ENCODE data around the gene CALCOCO2.

CALCOCO2 gene

DNA sequence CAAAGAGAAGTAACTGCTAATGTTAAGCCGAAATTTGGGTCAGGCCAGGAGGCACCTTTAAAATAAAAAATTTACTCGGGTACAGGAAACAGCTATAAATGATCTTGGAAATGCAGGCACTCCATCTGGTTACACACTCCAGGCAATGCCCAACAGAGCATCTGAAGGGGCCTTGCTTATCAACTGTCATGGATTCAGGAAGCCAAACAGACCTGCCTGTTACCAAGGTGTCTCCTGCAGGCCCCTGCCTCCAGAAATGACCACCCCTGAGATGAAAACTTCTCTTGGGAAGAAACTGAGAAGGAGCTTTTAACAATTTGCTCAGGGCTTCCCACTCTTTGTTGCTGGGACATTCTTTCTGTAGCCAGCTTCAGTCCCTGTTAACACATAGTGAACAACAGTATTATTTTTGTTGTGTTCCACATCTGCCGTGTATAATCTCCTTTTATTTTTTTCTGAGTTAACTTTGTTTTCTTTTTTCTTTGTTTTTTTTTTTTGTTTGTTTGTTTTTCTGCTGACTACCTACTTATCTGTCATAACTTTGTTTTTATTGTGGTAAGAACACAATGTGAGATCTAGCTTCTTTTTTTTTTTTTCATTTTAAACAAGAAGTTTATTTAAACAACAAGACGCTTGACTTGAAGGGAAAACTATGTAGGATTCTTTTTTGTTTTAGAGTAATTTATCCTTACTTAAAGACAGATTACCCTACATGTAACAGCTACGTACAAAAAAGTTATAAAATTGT is 43.0 kb downstream of the CALCOCO2 start:
- no peak for DNase-seq

GRCh38 chr17:48878920-48879898 is 48.4 kb downstream of the CALCOCO2 start:
- peak; percentile 44 for DNase-seq

DNA sequence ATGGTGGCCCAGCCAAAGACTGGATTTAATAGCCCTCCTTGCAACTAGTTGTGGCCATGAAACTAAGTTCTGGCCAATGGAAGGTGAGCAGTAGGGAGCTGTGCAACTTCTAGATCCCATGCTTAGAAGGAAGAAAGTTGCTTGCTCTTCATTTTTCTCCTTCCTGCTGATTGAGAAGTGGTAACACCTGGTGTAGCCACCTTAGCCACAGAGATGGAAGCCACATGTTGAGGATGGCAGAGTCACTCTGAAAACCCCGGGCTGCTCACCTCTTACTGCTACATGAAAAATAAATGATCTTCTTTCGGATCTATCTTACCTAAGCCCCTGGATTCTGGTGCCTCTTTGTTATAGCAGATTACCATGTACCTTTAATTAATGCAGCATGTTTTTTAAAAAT is 51.4 kb downstream of the CALCOCO2 start:
- DNase-seq = no peak

- DNase-seq = no peak
Observed at GRCh38 chr17:48883171-48883570, 52.3 kb downstream of the CALCOCO2 start.

DNA sequence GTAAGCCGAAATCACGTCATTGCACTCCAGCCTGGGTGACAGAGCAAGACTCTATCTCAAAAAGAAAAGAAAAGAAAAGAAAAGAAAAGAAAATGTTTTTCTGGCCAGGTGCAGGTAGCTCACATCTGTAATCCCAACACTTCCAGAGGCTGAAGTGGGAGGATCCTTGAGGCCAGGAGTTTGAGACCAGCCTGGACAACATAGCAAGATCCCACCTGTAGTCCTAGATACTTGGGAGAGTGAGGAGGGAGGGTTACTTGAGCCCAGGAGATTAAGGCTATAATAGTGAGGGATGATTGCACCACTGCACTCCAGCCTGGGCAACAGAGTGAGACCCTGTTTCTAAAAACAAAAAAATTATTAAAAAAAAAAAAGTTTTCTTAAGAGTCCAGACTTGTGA is 59.3 kb downstream of the CALCOCO2 start:
- no peak for DNase-seq

DNA sequence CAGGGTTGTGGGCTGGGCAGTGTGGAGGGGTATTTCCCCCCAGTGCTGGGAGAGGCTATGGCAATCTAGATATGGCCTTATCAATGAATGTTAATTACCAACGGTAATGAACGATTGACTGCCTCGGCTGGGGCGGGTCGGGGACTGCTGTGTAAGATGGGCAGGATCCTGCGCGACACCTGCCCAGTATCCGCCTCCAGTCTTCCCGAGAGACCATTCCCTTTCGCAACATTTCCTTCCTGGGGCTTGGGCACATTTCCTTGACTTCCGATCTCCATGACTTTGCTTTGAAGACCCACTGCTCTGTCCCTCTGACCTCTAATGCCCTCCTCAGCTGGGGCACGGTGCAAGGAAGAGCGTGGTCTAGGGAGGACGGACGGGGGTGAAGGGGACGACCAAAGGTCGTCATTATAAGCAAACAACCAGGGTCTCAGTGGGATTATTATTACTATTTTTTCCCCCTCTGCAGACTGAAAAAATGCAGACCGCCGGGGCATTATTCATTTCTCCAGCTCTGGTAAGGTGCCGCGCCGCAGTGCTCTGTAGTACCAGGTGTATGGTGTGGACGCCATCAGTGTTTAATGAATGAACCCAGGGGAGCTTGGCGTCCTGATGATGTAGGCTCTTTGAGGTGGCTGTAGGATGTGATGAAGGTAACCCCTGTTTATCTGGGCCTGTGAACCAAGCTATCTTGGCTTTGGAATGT is 62.3 kb downstream of the CALCOCO2 start:
- no peak for DNase-seq

GRCh38 chr17:48893646-48894508 is 63.0 kb downstream of the CALCOCO2 start:
- no peak for DNase-seq

DNA sequence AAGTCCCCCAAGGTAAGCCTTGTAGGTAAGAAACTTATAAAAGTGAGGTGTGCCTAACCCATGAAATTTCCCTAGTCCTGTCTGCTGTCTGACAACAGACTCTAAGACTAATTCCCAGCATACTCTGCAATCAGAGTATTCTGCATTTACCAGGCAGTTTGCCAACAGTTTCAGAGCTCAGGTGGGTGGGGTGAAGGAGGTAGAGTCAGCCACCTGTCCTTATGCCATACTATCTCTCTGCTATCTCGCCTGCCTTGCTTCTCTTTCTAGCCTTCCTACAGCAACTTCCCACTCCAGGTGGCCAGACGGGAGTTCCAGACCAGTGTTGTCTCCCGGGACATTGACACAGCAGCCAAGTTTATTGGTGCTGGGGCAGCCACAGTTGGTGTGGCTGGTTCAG is 64.1 kb downstream of the CALCOCO2 start:
- DNase-seq = no peak

DNA sequence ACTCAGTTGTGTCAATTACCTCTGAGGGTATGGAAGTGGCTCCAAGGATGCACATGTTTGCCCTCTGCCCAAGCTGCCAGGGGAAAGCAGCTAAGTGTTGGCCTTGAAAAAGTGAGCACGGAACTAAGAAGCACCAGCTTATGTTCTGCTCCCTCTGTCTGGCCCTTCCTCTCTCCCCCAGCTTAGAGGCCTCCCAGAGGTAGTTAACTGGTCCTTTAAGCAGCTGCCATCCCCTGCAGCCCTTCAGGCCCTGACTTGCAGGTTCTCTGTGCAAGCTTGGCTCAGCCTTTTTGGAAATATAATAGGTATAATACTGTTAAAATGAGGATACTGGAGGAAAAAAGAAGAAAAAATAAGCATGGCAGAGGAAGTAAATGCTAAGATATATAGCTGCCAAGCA is 70.4 kb downstream of the CALCOCO2 start:
- DNase-seq = no peak

DNA sequence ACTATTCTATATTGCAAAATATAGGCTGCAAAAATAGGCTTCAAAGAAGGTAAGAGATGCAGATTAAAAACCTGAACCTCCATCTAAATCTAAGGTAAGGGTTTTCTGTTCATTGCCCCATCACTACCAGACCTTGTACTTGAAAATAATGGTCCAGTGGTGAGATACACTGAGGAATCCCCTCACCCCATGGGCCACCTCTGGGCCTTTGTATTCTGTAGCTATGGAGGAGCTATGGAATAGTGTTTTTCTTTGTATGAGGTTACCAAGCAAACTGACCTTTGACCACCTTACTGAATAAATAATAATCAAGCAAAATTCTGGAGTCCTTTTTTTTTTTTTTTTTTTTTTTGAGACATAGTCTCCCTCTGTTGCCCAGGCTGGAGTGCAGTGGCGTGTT is 72.6 kb downstream of the CALCOCO2 start:
- DNase-seq = no peak

GRCh38 chr17:48904428-48904827 is 73.6 kb downstream of the CALCOCO2 start:
- DNase-seq = no peak

GRCh38 chr17:48905987-48906515 is 75.2 kb downstream of the CALCOCO2 start:
- DNase-seq = no peak

DNA sequence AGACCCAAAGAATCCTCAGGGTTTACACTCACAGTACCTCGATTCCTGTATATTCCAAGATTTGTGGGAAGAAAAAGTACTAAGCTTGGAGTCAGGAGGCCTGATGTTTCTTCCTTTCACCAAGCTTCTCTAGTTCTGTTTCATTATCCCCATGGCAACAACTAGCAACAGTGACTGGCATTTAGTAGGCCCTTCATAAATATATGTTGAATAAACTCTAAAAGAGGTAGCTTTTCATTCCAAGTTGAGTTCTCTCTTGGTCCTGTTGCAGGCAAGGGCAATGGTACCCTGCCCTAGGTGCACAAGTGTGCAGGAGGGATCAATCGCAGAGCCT is 76.8 kb downstream of the CALCOCO2 start:
- no peak for DNase-seq

- DNase-seq = peak; percentile 83
Observed at GRCh38 chr17:48908047-48908843, 77.4 kb downstream of the CALCOCO2 start, which contains the start of gene UBE2Z. Gene UBE2Z (plus strand): TSS chr17:48908407. CDS start chr17:48908504, 97 bp downstream.

DNA sequence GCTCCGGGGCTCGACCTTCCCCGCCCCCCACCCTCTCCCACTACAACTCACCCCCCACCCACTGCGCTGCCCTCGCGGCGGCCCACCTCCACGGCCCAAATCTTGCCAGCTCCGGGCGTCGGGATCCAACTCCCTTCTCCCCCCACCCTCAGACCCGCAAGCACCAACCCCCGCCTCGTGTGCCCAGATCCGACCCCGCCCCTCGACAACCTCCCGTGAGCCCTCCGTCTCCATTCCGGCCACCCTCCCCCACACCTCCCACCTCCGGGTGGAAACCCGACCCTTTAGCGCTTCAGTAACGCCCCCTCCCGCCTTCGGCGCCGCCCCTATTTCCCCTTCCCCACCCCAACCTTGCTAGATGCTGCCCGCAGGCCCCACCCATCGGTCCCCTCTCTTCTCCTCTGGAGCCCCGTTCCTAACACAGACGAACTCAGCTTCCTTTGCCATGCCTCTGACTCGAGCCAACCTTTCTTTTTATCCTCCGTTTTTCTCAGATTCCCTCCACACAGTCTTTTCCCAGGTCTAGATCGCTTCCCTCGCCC is 78.1 kb downstream of the CALCOCO2 start:
- DNase-seq = peak; percentile 82

GRCh38 chr17:48909783-48910182 is 78.9 kb downstream of the CALCOCO2 start:
- no peak for DNase-seq

DNA sequence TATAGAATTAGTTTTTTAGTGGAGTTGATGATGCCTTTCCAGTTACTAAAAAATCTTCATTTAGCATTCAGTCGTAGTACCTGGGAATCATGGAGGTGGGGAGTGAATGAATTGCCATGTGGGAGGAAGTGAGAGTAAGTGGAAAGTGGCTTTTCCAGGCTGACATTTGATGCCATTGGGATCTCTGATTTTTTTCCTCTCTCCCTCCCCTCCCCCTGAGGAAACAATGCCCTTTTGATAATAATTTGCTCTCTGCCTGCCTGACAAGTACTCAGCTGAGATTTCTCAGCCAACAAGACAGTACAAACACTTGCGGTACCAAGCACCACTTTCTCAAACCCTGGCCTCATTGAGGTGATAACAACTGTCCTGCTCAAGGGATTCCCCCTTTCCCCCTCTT is 79.5 kb downstream of the CALCOCO2 start:
- DNase-seq = no peak

DNA sequence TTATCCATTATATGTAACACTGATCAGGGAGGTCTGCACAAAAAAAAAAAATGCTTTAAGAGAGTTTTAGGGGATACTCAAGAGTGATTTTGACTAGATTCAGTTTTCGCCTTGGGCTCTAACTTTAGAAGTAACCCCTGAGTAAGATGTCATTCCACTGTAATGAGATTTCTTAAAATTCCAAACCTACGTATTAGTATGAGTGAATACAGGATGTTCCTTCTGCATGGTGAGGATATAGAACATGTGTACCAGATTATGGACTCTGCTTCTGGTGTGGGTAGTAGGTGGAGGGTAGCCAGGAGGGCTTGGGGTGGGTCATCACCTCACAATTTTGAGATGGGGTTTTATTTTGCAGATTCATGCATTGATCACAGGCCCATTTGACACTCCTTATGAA is 81.6 kb downstream of the CALCOCO2 start:
- no peak for DNase-seq
